AML-193 (cell line): ENCODE measurements around the gene EPRS1.
"Not testable (repeated sequence)": the region's sequence is repeated elsewhere in the genome, so short reads cannot be mapped to it uniquely, and the experiment has no call there.

Experiments used
- DNase-seq, 2 experiments: peaks; one replicate each; lab custom pipeline; 2025; lab: John Stamatoyannopoulos, UW

The EPRS1 gene

DNA sequence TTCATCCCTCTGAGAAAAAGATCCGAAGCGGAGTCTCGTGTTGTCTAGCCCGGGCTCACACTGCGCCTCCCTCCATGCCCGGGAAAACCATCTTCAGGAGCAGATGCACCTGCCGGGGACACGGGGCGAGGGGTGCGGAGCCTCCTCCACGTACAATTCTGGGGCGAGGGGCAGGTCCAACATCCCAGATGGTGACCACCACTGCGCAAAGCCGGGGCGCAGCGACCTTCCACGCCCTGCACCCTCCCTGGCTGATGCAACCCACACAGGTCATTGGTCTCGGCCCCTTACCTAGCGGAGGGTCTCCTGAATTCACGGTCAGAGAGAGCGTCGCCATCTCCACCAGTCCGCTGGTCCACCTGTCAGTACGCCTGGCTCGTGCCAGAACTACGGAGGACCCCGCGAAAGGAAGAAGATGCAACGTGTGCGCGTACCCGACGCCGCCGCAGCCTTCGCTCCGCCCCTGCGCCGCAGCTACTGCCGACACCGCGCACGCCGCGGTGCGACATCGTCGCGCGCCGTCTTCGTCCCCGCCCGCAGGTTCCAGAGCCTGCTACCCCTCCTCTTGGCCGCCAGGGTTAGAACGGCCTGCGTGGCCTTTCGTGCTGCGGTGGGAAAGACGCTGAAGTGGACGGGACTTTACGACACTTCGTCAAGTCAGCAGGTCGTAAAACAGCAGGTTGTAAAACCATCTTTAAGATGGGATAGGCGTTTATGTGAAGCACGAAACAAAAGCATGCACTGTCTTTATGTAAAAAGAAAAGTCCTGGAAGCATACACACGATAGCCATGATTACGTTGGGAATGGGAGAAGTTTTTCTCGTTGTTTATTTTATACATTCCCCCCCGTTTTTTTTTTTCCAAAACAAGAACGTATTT is at the start of gene EPRS1:
EPRS1 (minus strand) TSS at position 454 of the 879 bp plus-strand sequence; CDS start at position 337, 117 bp downstream.
- DNase-seq = peak; percentile 93 to 96

DNA sequence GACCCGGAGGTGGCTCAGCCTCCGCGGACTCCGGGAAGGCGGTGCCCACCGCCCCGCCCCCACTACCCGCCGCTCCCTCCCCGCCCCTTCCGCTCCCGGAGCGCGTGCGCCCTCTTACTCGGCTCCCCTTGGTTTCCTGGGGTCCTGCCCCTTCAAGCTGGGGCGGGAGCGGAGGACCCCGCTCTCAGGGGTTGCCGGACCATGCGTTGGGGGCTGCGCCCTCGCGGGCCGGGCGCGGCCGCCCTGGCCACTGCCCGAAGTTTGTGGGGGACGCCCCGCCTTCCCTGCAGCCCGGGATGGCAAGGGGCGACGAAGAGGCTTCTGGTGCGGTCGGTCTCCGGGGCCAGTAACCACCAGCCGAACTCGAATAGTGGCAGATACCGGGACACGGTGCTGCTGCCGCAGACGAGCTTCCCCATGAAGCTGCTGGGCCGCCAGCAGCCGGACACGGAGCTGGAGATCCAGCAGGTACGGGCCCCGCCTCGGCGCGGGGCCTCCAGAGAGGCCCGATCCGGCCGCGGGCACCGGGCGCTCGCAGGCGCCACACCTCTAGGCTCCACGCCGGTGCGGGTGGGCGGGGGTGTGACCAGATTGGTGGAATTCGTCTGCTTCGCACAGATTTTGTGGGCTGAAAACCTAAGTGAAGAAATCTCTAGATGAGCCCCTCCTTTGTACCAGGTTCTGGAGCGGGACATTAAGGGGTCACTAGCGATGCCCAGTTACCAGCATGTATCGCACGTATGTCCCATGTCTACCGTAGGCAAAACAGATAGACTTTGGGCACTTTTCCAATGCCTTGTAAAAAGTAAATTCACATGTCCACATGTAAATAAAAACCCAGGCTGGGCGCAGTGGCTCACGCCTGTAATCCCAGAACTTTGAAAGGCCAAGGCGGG is 48.0 kb upstream of the EPRS1 start, which contains the start of gene IARS2:
IARS2 (plus strand) TSS at position 117 of the 896 bp plus-strand sequence; CDS start at position 202, 85 bp downstream.
- peak in 1 of 2 experiments; percentile 63 for DNase-seq

DNA sequence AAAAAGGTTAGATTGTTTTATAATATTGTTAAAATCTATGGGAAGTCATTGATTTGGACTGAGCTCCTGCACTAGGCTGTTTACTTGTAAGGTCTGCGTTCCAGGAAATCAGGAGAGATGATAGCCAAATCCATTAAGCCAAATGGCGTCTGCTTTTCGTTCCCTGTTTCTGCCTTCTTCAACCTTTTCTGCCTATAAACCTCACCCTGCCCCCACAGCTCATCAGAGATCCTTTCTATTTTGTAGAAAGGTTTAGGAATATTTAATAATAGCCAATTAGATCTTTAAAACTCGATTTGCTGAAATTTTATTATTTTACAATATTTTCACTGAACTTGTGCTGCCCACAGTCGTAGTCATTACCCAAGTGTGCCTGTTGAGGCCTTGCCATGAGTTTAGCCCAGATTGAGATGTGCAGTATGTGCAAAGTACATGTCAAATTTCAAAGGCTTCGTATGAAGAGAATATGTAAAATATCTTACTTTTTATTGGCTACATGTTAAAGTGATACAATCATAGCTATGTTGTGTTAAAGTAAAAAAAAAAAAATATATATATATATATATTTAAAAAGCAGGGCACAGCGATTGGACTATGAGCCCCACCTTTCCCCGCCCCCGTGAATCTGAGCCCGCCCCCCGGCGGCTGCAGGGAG is 47.2 kb upstream of the EPRS1 start:
- peak in 1 of 2 experiments; percentile 69 for DNase-seq

DNA sequence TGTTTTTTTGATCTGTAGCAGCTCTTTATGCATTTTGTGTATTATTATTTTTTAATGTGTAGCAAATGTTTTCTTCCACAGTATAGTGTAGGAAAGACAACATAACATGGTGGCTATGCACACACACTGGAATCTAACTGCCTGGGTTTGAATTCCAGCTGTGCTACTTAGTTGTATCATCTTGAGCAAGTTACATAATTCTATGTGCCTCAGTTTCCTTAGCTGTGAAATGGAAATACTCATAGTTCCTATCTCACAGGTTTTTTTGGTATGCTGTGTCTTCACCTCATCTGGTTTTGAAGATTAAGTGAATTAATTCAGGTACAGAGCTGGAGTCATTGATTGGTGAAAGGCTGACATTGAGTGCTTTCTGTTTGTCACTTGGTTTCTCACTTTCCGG is 46.4 kb upstream of the EPRS1 start:
- DNase-seq = no peak

DNA sequence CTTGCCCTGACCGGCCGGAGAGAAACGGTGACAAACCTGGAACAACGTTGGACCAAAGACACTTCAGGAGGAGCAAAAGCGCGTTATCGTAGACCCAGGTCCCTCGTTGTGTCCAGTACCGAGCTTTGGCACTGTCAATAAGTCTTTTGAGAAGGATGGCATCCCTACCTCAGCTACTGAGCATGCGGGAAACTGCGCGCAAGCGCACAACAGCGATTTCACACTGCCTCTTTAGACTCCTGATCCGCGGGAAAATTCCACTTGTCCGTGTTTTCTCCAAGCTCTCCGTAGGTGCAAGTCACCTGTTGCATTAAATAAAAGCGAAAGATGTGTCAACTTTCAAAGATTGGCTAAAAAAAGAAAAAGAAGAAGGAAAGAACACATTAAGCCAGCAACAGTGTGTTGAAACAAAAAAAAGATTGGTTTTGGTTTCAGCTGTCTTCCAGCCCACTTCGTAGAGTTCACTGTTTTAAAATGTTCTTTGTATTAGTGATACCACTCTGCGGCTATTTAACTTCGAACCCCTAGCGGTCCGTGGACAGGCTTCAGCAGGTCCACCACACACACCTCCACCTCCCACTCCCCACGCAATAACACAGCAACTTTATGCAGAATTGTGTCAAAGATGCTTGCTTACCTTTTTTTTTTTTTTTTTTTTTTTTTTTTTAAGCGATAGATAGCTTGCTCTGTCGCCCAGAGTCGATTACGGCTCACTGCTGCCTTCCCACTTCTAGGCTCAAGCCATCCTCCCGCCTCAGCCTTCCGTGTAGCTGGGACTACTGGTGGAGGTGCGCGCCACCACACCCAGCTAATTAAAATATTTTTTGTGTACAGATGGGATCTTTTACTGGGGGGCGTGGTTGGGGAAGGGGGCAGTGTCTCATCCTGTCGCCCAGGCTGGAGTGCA is 43.6 kb upstream of the EPRS1 start, which contains the start of gene BPNT1:
BPNT1 (minus strand) TSS at position 139 of the 907 bp plus-strand sequence. CDS start 9,942 bp downstream, outside the sequence.
- peak; percentile 90 to 94 for DNase-seq

DNA sequence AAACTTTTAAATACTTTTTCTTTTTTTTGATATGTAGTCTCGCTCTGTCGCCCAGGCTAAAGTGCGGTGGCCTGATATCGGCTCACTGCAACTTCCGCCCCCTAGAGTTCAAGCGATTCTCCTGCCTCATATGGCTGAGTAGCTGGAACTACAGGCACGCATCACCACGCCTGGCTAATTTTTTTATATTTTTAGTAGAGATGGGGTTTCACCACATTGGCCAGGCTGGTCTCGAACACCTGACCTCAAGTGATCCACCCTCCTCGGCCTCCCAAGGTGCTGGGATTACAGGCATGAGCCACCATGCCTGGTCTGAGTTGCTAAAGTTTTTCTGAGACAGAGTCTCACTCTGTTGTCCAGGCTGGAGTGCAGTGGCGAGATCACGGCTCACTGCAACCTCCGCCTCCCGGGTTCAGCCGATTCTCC is 40.0 kb upstream of the EPRS1 start:
- not testable (repeated sequence) for DNase-seq

DNA sequence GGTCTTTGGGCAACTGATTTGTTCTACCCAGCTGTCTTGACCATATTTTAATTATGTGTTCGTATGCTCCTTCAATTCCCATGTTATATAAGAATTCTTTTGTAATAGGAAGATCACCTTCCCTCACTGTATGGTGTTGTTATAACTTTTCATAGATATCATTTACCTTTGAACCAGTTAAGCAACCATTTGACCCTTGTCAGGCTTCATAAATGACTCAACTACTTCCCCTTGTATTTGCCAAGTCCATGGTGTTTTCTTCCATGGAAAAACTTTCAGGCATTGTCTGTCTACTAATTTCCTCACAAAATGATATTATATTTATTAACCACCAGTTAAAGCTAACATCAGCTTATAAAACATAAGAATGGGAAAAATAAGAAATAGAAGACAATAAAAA is 38.2 kb upstream of the EPRS1 start:
- no peak for DNase-seq

DNA sequence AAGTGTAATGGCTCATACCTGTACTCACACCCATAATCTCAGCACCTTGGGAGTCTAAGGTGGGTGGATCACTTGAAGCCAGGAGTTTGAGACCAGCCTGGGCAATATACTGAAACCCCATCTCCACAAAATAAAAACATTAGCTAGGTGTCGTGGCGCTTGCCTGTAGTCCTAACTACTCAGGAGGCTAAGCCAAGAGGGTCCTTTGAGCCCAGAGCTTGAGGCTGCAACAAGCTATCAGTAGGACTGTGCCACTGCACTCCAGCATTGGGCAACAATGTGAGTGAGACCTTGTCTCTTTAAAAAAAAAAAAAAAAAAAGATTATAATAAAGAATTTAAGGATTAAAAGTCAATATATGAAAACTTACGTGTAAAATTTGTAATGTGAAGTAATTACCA is 31.6 kb upstream of the EPRS1 start:
- DNase-seq = no peak

DNA sequence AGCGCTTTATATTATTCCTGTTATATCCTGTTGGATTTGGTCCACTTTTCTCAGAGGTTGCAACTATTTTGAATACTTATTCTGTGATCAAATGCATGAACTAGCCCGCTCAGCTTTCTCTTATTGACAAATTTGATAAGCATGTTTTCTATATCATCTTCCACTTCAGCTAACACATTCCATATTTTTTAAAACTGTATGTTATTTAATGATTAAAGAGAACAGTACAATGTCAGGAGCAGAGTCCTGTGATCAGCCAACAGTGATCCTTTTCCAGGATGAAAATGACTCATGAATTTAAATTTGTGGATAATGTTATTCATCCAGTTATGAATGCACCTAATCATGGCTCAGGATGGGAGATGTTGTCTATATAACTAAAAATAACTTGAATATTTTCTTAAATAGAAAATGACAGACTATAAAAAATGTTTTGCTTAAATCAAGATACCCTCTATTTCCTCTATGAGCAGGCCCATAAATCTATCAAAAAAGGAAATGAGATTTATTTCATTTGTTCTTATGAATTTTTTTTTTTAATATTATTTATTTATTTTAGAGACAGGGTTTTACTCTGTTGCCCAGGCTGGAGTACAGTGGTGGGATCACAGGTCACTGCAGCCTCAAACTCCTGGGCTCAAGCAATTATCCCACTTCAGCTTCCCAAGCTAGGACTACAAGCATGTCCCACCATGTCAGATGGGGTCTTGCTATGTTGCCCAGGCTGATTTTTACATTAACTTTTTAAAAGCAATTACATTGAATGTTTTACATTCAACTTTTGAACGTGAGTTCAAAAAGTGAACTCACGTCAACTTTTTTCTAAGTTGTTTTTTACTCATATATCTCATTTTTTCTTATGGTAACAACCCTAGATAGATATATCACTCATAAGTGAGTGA is 30.8 kb upstream of the EPRS1 start:
- no peak for DNase-seq

DNA sequence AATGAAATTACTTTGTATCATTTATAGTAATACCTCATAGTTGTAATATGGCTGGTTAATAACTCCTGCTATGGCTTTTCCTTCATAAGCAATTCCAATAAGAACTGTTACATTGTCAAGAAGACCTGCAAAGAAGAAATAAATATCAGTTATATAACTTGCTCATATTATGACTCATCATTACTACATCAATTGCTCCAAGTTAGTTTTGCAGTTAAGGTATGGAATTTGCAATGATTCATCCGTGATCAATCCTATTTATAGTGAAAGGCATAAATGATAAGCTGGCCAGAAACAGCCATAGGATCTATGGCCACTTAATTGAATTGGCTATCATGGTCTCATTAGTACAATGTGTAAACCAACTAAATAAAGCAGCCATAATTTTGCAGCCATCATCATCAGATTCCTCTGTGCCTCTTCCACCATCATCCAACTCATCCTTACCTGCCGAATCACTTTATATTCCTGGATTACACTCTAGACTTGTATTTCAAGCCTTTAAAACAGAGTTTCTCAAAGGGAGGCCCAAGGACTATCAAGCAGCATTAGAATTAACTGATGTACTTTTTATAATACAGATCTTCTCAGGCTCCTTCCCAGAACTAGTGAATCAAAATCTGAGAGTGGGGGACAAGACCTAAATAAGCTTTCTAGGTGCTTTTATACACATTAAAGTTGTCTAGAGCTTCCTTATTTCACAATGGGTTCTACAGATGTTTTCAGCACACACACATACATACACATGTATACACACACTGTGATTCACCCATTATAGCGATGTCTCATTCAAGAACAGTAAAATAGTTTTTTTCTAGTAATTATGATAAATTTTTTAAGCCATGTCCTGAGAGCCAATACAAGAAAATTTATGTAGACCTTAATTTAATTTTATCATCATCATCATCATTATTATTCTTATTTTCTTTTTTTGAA is 21.2 kb upstream of the EPRS1 start:
- no peak for DNase-seq

DNA sequence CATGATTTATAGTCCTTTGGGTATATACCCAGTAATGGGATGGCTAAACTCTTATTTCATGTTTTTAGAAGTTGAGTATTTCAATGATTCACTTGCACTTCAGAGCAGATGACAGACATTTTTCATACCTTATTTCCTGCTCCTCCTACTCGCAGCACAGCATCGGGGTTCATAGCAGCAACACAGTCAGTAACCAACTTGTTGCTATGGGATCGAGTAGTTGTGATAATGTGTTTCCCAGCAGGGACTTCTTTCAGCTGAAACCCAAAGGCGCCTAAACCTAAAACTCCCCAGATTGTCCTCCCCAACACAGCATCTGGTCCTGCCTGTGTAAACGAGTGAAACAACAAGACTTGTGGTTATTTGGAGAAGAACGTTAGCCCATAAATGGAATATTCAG is 16.3 kb upstream of the EPRS1 start:
- DNase-seq = no peak

DNA sequence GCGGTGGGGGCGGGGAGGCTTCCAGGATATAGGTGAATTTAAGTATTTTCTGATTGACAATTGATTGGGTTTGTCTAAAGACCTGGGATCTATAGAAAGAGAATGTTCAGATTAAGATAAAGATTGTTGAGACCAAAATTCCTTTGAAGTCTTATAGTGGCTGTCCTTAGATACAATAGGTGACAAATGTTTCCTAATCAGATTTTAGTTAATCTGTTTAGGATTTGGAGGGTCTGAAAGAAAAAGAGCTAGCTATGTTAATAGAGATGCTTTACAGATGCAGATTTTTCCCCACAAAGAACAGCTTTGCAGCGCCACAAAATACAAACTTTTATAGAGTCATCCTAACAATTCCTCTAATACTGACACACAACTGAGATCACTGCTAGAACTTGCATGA is 14.6 kb upstream of the EPRS1 start:
- DNase-seq = no peak

DNA sequence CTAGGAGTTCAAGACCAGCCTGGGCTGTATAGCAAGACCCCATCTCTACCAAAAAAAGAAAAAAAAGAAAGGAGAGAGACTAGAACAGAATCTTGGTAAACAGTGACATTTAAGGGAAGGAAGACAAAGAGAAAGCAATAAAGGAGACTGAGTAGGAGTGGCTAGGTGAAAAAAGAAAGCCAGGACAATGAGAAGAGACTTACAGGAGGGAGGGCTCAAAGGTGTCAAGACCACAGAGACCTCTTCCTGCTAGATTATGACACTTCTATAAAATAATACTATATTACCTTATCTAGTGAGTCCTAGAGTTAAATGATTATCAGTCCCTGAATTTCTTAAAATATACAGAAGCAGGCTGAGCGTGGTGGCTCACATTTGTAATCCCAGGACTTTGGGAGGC is 10.1 kb upstream of the EPRS1 start:
- DNase-seq = no peak

DNA sequence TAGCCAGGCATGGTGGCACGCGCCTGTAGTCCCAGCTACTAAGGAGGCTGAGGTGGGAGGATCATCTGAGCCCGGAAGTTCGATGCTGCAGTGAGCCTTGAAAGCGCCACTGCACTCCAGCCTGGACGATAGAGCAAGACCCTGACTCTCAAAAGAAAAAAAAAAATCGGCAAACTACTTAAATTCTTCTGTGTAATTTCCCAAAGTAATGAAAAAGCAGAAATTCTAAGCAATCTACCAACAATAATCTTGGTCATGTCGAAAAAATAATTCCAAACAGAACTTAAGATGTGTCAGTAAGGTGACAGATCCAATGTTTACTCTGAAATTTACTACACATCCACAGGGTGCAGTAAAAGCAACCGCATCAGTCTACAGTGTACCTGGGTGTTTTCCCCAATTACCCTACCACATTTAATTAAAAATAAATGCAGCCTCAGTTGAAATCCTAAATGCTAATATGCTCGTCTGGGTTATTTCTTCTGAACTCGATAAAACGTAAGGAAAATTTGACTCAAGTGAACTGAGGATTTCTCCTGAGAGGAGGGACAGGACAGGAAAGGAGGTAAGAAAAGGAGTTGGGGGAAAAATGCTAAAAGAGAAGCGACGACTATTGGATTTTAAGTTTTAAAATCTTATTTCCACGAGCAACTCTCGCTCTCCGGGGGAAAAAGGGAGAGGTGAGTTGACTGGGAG is 801 bp downstream of the EPRS1 start:
- DNase-seq = no peak

DNA sequence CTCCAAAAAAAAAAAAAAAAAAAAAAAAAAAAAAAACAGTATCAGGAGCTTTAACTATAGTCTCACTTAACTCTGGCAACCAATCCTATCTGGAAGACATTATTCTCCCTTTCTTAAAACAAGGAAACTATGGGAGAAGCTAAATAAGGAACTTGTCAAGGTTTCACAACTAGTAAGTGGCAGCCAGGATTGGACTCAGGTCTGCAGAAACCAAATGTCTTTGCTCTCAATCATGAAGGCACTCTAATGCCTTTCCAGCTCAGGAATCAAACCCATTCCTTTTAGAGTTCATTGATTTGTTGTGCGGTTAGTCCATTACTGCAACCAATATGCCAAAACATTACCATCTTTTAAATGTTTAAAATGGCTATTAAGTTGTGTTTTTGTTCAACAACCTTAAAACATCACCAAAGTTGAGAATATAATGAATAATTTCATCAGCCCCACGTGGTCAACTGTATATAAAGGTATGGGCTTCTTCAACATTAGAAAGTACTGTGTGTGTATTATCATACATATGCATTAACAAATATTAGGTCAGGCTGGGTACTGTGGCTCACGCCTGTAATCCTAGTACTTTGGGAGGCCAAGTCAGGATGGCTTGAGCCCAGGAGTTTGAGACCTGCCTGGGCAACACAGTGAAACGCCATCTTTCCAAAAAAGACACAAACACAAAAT is 1.5 kb downstream of the EPRS1 start:
- peak; percentile 50 to 51 for DNase-seq

DNA sequence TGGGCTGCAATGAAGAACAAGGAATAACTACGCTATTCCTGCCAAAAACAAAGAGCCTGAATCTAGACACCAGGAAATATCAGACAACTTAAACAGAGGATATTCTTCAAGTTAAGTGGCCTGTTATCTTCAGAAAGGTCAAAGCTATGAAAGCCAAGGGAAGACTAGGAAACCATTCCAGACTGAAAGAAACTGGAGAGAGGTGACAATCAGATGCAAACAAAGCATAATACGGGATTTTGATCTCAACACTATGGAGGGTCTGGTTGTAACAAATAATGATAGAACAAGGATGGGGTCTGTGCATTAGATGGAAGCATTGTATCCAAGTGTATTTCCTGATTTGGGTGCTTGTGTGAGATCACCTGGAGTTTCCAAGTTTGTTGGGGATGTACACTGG is 2.7 kb downstream of the EPRS1 start:
- no peak for DNase-seq

DNA sequence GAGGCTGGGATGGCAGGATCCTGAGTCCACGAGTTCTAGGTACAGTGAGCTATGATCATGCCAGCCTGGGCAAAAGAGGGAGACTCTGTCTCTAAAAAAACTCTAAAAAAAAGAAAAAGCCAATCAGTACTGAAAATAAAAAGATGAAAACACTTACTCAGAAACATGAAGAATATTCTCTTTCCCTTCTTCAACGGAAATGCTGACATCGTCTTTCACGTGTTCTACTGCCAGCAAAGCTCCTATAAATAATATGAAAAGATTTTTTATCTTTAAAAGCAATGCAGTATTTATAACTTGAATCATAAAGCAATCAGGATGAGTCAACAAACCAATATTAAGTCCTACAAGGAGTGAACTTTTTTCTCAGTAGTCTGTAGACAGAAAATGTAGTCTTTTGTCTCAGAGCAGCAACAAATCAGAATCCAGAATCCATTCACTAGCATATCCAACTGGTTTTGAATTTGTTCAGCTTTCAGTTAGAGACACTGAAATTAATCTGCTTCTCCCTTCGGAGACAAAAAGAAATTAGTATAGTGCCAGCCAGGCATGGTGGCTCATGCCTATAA is 6.2 kb downstream of the EPRS1 start:
- DNase-seq = no peak
